WTC11 (cell line): ENCODE results near the gene ACTC1. TPM values are rescaled to one million over a fixed set of nuclear protein-coding genes. Genes with fewer than 3 reads are reported as not detected.

Experiments used
- AR ChIP-seq: fragments of 250-450 bp; sonication (Bioruptor Pico); IDR thresholded peaks from 2 replicates; pipeline ENCODE4 v1.9.0; 2021; ENCODE audit warnings: mild to moderate bottlenecking
- E2F5 ChIP-seq: sonication (generic); formaldehyde crosslinking; IDR thresholded peaks from 2 replicates; pipeline ENCODE4 v1.8.1; 2022; ENCODE audit warnings: mild to moderate bottlenecking, moderate library complexity, missing genetic modification reagents
- FOXP1 ChIP-seq: sonication (generic); formaldehyde crosslinking; IDR thresholded peaks from 2 replicates; pipeline ENCODE4 v1.8.0; 2022; ENCODE audit warnings: missing genetic modification reagents, mild to moderate bottlenecking, moderate library complexity, borderline replicate concordance
- GABPB1 ChIP-seq: sonication (generic); formaldehyde crosslinking; IDR thresholded peaks from 2 replicates; pipeline ENCODE4 v1.8.1; 2023; ENCODE audit warnings: mild to moderate bottlenecking, missing genetic modification reagents
- MYBL2 ChIP-seq: sonication (generic); formaldehyde crosslinking; IDR thresholded peaks from 2 replicates; pipeline ENCODE4 v1.8.1; 2023; ENCODE audit warnings: mild to moderate bottlenecking, moderate library complexity, missing genetic modification reagents
- NR2C2 ChIP-seq: sonication (generic); formaldehyde crosslinking; IDR thresholded peaks from 2 replicates; pipeline ENCODE4 v1.8.0; 2022; ENCODE audit warnings: mild to moderate bottlenecking, missing genetic modification reagents
- SMAD4 ChIP-seq: sonication (generic); formaldehyde crosslinking; IDR thresholded peaks from 2 replicates; pipeline ENCODE4 v1.8.0; 2022; ENCODE audit warnings: mild to moderate bottlenecking, missing genetic modification reagents
- SOX15 ChIP-seq: fragments of 250-450 bp; sonication (Bioruptor Pico); IDR thresholded peaks from 2 replicates; pipeline ENCODE4 v1.9.0; 2021; ENCODE audit warnings: mild to moderate bottlenecking
- ZNF416 ChIP-seq: fragments of 250-450 bp; sonication (Bioruptor Pico); IDR thresholded peaks from 2 replicates; pipeline ENCODE4 v1.9.0; 2021; ENCODE audit warnings: mild to moderate bottlenecking, inconsistent platforms
- total RNA-seq: library from RNA; stranded (reverse); gene quantifications from 3 replicates; pipeline ENCODE4 v1.2.3, GENCODE V29; 2021
- TF ChIP-seq, protein P1 (sequence below): fragments of 250-450 bp; sonication (Bioruptor Pico); IDR thresholded peaks from 2 replicates; pipeline ENCODE4 v1.9.0; 2021; ENCODE audit warnings: moderate library complexity, mild to moderate bottlenecking, inconsistent platforms, borderline replicate concordance
- TF ChIP-seq, protein P2 (sequence below): fragments of 250-450 bp; sonication (Bioruptor Pico); conservative IDR thresholded peaks from 2 replicates; pipeline ENCODE4 v1.9.0; 2021; ENCODE audit warnings: mild to moderate bottlenecking
- TF ChIP-seq, protein P3 (sequence below): sonication (generic); formaldehyde crosslinking; IDR thresholded peaks from 2 replicates; pipeline ENCODE4 v1.8.0; 2022; ENCODE audit warnings: mild to moderate bottlenecking, missing genetic modification reagents

The ACTC1 gene
- total RNA-seq, 1 experiment from 2014 or later: 12.6 TPM

- TF ChIP-seq AR (CRISPR knock-in tag): no peak
- TF ChIP-seq, protein P1, sequence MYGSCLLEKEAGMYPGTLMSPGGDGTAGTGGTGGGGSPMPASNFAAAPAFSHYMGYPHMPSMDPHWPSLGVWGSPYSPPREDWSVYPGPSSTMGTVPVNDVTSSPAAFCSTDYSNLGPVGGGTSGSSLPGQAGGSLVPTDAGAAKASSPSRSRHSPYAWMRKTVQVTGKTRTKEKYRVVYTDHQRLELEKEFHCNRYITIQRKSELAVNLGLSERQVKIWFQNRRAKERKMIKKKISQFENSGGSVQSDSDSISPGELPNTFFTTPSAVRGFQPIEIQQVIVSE: no peak
- TF ChIP-seq SOX15 (CRISPR knock-in tag): no peak
- TF ChIP-seq GABPB1 (CRISPR knock-in tag): no peak
- TF ChIP-seq, protein P2, sequence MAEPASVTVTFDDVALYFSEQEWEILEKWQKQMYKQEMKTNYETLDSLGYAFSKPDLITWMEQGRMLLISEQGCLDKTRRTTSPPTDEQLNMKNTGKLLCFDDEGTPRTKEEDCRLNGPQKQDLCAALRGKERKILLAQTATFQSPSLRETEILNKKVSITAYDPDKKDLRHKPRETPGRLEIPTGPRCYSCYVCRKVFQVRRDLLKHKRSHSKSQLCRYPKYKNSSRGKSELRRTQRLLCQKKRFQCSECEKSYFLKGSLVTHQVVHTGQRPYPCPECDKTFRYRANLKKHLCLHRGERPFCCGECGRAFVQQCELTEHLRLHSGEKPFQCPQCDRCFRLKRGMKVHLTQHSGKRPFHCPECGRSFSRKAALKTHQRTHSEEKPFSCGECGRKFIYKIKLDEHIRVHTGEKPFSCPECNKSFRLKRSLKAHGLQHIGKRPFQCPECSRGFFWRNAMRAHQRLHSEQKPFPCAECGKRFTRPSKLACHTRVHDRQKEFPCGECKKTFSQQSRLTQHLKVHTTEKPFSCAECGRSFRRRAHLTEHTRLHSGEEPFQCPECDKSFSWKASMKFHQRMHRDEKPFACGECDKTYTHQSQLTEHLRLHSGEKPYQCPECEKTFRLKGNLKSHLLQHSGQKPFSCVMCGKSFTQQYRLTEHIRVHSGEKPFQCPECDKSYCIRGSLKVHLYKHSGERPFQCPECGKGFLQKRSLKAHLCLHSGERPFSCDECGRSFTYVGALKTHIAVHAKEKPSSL (CRISPR knock-in tag): no peak
- no peak for TF ChIP-seq MYBL2
- TF ChIP-seq, protein P3, sequence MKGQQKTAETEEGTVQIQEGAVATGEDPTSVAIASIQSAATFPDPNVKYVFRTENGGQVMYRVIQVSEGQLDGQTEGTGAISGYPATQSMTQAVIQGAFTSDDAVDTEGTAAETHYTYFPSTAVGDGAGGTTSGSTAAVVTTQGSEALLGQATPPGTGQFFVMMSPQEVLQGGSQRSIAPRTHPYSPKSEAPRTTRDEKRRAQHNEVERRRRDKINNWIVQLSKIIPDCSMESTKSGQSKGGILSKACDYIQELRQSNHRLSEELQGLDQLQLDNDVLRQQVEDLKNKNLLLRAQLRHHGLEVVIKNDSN: no peak
- TF ChIP-seq NR2C2 (CRISPR knock-in tag): no peak
- TF ChIP-seq SMAD4 (CRISPR knock-in tag): no peak
- TF ChIP-seq ZNF416 (CRISPR knock-in tag): no peak
- TF ChIP-seq E2F5 (CRISPR knock-in tag): no peak
- TF ChIP-seq FOXP1 (CRISPR knock-in tag): no peak
These were observed 45.7 kb downstream of the ACTC1 start (continued) for GRCh38 chr15:34749691-34750090.

Other genes starting within 250 kb of the ACTC1 start
- 29.0 to 40.1 TPM (median 38.3 TPM) in 3 replicates for gene GOLGA8B, start 211.9 kb downstream of the ACTC1 start, total RNA-seq
- 0.14 to 0.22 TPM (median 0.21 TPM) in 3 replicates for gene GJD2, start 40.6 kb downstream of the ACTC1 start, total RNA-seq
- 55.6 to 62.1 TPM (median 57.9 TPM) in 3 replicates for gene AQR, start 174.2 kb upstream of the ACTC1 start, total RNA-seq
- gene ZNF770, start 192.7 kb upstream of the ACTC1 start, total RNA-seq: 142 to 158 TPM (median 154 TPM) in 3 replicates